Liver (tissue), 9 donors: ENCODE data around the gene QRICH1. TPM values are rescaled to one million over a fixed set of nuclear protein-coding genes. Genes with fewer than 3 reads are reported as not detected.

Experiments used
- DNase-seq: peaks from one replicate; pipeline ENCODE4 v3.0.0-alpha.2; 2017; ENCODE audit warnings: low spot score
- H3K27ac ChIP-seq, 2 donors: one replicate each; pipeline ENCODE4 v1.7.0; 2013; ENCODE audit warnings: inconsistent platforms in 2 of 2, low read length in 2 of 2, control low read depth in 1 of 2, low read depth in 1 of 2, mild to moderate bottlenecking in 1 of 2
- H3K27me3 ChIP-seq, 4 donors: one replicate each; pipeline versions ENCODE4 v1.6.1 to v1.7.0; 2013; ENCODE audit warnings: low read length in 3 of 4, inconsistent platforms in 1 of 4, mild to moderate bottlenecking in 1 of 4, moderate library complexity in 1 of 4; ENCODE audit not compliant: control insufficient read depth in 4 of 4, insufficient read depth in 4 of 4
- H3K36me3 ChIP-seq, 4 donors: one replicate each; pipeline versions ENCODE4 v1.6.1 to v1.7.0; 2013; ENCODE audit warnings: low read length in 3 of 4, mild to moderate bottlenecking in 3 of 4, low read depth in 1 of 4, moderate library complexity in 1 of 4; ENCODE audit not compliant: control insufficient read depth in 4 of 4, insufficient read depth in 3 of 4
- H3K4me1 ChIP-seq, 4 donors: one replicate each; pipeline versions ENCODE4 v1.6.1 to v1.7.0; 2013; ENCODE audit warnings: low read length in 3 of 4, mild to moderate bottlenecking in 3 of 4, moderate library complexity in 1 of 4; ENCODE audit not compliant: control insufficient read depth in 4 of 4, insufficient read depth in 4 of 4
- H3K4me3 ChIP-seq, 3 donors: one replicate each; pipeline versions ENCODE4 v1.6.1 to v1.7.0; 2013; ENCODE audit warnings: low read length in 3 of 3, control low read depth in 1 of 3, low read depth in 1 of 3, mild to moderate bottlenecking in 1 of 3
- H3K9ac ChIP-seq, 2 donors: one replicate each; pipeline ENCODE4 v1.7.0; 2013; ENCODE audit warnings: low read length in 2 of 2, mild to moderate bottlenecking in 2 of 2, moderate library complexity in 2 of 2, control low read depth in 1 of 2, low read depth in 1 of 2
- H3K9me3 ChIP-seq, 4 donors: one replicate each; pipeline versions ENCODE4 v1.6.1 to v1.7.0; 2013; ENCODE audit warnings: low read length in 3 of 4; ENCODE audit not compliant: control insufficient read depth in 4 of 4
- EGR1 ChIP-seq, 2 donors: IDR thresholded peaks; 2 replicates each; pipeline ENCODE4 v1.6.1; 2016 to 2018; ENCODE audit warnings: antibody characterized with exemption in 2 of 2, low read depth in 2 of 2
- FOXA1 ChIP-seq: IDR thresholded peaks from 2 replicates; pipeline ENCODE4 v1.6.1; 2016; ENCODE audit warnings: antibody characterized with exemption
- FOXA2 ChIP-seq: IDR thresholded peaks from 2 replicates; pipeline ENCODE4 v1.6.1; 2016; ENCODE audit warnings: antibody characterized with exemption
- GABPA ChIP-seq, 2 donors: IDR thresholded peaks in 1 of 2; conservative IDR thresholded peaks in 1 of 2; 2 replicates each; pipeline ENCODE4 v1.6.1; 2016; ENCODE audit warnings: antibody characterized with exemption in 2 of 2, mild to moderate bottlenecking in 1 of 2, moderate library complexity in 1 of 2
- HNF4A ChIP-seq, 2 donors: conservative IDR thresholded peaks; 2 replicates each; pipeline ENCODE4 v1.6.1; 2016; ENCODE audit warnings: antibody characterized with exemption in 2 of 2, mild to moderate bottlenecking in 2 of 2
- HNF4G ChIP-seq: IDR thresholded peaks from 2 replicates; pipeline ENCODE4 v1.6.1; 2016; ENCODE audit warnings: antibody characterized with exemption
- MAX ChIP-seq: IDR thresholded peaks from 2 replicates; pipeline ENCODE4 v1.6.1; 2016; ENCODE audit warnings: antibody characterized with exemption
- RAD21 ChIP-seq, 2 donors: IDR thresholded peaks; 2 replicates each; pipeline ENCODE4 v1.6.1; 2016; ENCODE audit warnings: antibody characterized with exemption in 2 of 2, mild to moderate bottlenecking in 2 of 2
- RXRA ChIP-seq, 2 donors: IDR thresholded peaks; 2 replicates each; pipeline ENCODE4 v1.6.1; 2017 to 2018; ENCODE audit warnings: antibody characterized with exemption in 2 of 2, mild to moderate bottlenecking in 1 of 2
- SP1 ChIP-seq: IDR thresholded peaks from 2 replicates; pipeline ENCODE4 v1.6.1; 2018; ENCODE audit warnings: antibody characterized with exemption, mild to moderate bottlenecking
- TAF1 ChIP-seq: conservative IDR thresholded peaks from 2 replicates; pipeline ENCODE4 v1.6.1; 2016; ENCODE audit warnings: antibody characterized with exemption, mild to moderate bottlenecking
- YY1 ChIP-seq: IDR thresholded peaks from 2 replicates; pipeline ENCODE4 v1.6.1; 2016; ENCODE audit warnings: antibody characterized with exemption, mild to moderate bottlenecking
- ZBTB33 ChIP-seq: IDR thresholded peaks from 2 replicates; pipeline ENCODE4 v1.6.1; 2016; ENCODE audit warnings: antibody characterized with exemption
- WGBS: extraction: QIAGEN DNeasy Blood & Tissue Kit; methylation state at CpG from one replicate; pipeline ENCODE4 v1.1.7; 2013; 5-methylcytosine and 5-hydroxymethylcytosine counted together
- polyA plus RNA-seq, 2 donors: library from polyadenylated mRNA; stranded (reverse) in 1 of 2; unstranded in 1 of 2; fragments of 200-250 nt in 1 of 2; fragments of >200 nt in 1 of 2; fragmentation: Nextera tagmentation in 1 of 2; extraction: Ambion mirVana in 1 of 2; gene quantifications; one replicate each; pipeline versions ENCODE4 v1.2.1 to v1.2.3, GENCODE V29; 2013 to 2015
- total RNA-seq, 2 donors: library from RNA; depleted of rRNA; stranded (reverse); fragments of >200 nt; gene quantifications; one replicate each; pipeline ENCODE4 v1.2.3, GENCODE V29; 2014
- TF ChIP-seq, protein P1 (sequence below): IDR thresholded peaks from 2 replicates; pipeline ENCODE4 v1.6.1; 2016; ENCODE audit warnings: antibody characterized with exemption, mild to moderate bottlenecking
- TF ChIP-seq, protein P2 (sequence below): fragments of 150-350 bp; IDR thresholded peaks from 2 replicates; pipeline ENCODE4 v1.5.1; 2017; ENCODE audit warnings: improper control_type of control experiment, low read depth, low read length; ENCODE audit not compliant: missing input control
- TF ChIP-seq, protein P3 (sequence below): IDR thresholded peaks from 2 replicates; pipeline ENCODE4 v1.6.1; 2016; ENCODE audit warnings: antibody characterized with exemption
- donor health status: healthy.
- donor health status: healthy.
- donor health status: healthy.
- donor health status: healthy.
- donor health status: healthy.

QRICH1 gene
- total and polyA plus RNA-seq, 4 donors: 17.3 to 35.1 (median 25.7) TPM

- TF ChIP-seq YY1 (no peak), TAF1 (no peak), HNF4G (no peak), RXRA (IDR thresholded peaks at IDR 0.05) (no peak), EGR1 (IDR thresholded peaks at IDR 0.05; ENCODE audit: low read depth in 2 of 2) (no peak), FOXA2 (no peak), RAD21 (IDR thresholded peaks at IDR 0.05) (no peak), FOXA1 (no peak), HNF4A (conservative IDR thresholded peaks at IDR 0.05) (no peak), MAX (no peak), ZBTB33 (no peak), GABPA (IDR thresholded peaks at IDR 0.05 in 1 of 2, conservative IDR thresholded peaks at IDR 0.05 in 1 of 2) (no peak)
- TF ChIP-seq, protein P1, sequence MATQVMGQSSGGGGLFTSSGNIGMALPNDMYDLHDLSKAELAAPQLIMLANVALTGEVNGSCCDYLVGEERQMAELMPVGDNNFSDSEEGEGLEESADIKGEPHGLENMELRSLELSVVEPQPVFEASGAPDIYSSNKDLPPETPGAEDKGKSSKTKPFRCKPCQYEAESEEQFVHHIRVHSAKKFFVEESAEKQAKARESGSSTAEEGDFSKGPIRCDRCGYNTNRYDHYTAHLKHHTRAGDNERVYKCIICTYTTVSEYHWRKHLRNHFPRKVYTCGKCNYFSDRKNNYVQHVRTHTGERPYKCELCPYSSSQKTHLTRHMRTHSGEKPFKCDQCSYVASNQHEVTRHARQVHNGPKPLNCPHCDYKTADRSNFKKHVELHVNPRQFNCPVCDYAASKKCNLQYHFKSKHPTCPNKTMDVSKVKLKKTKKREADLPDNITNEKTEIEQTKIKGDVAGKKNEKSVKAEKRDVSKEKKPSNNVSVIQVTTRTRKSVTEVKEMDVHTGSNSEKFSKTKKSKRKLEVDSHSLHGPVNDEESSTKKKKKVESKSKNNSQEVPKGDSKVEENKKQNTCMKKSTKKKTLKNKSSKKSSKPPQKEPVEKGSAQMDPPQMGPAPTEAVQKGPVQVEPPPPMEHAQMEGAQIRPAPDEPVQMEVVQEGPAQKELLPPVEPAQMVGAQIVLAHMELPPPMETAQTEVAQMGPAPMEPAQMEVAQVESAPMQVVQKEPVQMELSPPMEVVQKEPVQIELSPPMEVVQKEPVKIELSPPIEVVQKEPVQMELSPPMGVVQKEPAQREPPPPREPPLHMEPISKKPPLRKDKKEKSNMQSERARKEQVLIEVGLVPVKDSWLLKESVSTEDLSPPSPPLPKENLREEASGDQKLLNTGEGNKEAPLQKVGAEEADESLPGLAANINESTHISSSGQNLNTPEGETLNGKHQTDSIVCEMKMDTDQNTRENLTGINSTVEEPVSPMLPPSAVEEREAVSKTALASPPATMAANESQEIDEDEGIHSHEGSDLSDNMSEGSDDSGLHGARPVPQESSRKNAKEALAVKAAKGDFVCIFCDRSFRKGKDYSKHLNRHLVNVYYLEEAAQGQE: no peak
- TF ChIP-seq, protein P2, sequence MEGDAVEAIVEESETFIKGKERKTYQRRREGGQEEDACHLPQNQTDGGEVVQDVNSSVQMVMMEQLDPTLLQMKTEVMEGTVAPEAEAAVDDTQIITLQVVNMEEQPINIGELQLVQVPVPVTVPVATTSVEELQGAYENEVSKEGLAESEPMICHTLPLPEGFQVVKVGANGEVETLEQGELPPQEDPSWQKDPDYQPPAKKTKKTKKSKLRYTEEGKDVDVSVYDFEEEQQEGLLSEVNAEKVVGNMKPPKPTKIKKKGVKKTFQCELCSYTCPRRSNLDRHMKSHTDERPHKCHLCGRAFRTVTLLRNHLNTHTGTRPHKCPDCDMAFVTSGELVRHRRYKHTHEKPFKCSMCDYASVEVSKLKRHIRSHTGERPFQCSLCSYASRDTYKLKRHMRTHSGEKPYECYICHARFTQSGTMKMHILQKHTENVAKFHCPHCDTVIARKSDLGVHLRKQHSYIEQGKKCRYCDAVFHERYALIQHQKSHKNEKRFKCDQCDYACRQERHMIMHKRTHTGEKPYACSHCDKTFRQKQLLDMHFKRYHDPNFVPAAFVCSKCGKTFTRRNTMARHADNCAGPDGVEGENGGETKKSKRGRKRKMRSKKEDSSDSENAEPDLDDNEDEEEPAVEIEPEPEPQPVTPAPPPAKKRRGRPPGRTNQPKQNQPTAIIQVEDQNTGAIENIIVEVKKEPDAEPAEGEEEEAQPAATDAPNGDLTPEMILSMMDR: no peak
- TF ChIP-seq, protein P3, sequence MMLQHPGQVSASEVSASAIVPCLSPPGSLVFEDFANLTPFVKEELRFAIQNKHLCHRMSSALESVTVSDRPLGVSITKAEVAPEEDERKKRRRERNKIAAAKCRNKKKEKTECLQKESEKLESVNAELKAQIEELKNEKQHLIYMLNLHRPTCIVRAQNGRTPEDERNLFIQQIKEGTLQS: no peak
- Histone ChIP-seq H3K9me3 (no peaks in the 10 kb centered on the region), H3K4me1 (peaks cover under 1 to 14% (median 8%) of the 10 kb centered on the region in 4 donors), H3K36me3 (peaks cover 10 to 43% (median 15%) of the 10 kb centered on the region in 4 donors), H3K9ac (no peak overlapping the region), H3K27ac (no peak overlapping the region), H3K27me3 (no peaks in the 10 kb centered on the region), H3K4me3 (no peak overlapping the region)
- WGBS: 87% methylated on average over 17 of the region's 17 CpGs
- no peak for DNase-seq
These were observed 81.3 kb downstream of the QRICH1 start for GRCh38 chr3:49012441-49013017.

- Histone ChIP-seq H3K9ac (no peak overlapping the region), H3K27ac (no peak overlapping the region), H3K4me3 (no peak overlapping the region), H3K4me1 (peaks cover 6 to 27% (median 19%) of the 10 kb centered on the region in 4 donors), H3K36me3 (peaks cover 0 to 24% (median 3%) of the 10 kb centered on the region in 4 donors), H3K27me3 (no peaks in the 10 kb centered on the region), H3K9me3 (no peaks in the 10 kb centered on the region)
- whole genome bisulfite sequencing: 85% methylated on average over 3 of the region's 3 CpGs
- TF ChIP-seq HNF4A (conservative IDR thresholded peaks at IDR 0.05) (no peak), HNF4G (no peak), YY1 (no peak), FOXA2 (no peak), EGR1 (IDR thresholded peaks at IDR 0.05; ENCODE audit: low read depth in 2 of 2) (no peak), RAD21 (IDR thresholded peaks at IDR 0.05) (no peak), SP1 (no peak), ZBTB33 (no peak), FOXA1 (no peak)
- TF ChIP-seq, protein P3: no peak
- TF ChIP-seq, protein P1: no peak
- no peak for DNase-seq
These were observed 84.5 kb downstream of the QRICH1 start for GRCh38 chr3:49009396-49009795.
